ENCODE results near the gene ZC3H12D. TPM values are rescaled to one million over a fixed set of nuclear protein-coding genes. Genes with fewer than 3 reads are reported as not detected.

ZC3H12D gene
- polyA plus RNA-seq, 3 donors, result 0.18 to 0.34 (median 0.32) TPM

DNA sequence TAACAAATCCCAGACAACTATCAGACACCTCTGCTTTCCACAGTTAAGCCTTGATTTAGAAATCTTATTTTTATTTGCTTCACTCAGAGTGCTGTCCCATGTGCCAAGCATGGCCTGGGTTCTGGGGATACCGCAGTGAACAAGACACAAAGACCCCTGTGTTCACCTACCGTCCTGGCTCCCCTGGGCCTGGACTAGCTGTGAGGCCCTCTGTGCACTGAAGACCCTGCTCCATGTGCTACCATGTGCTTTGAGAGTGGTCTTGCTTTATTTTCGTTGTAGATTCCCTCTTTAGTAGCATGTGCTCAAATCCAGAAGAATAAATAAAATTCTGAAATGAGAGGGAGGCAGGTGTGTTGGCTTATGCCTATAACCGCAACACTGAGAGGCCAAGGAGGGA is 62.2 kb downstream of the ZC3H12D start:
- DNase-seq (ENCODE audit: low read depth in 3 of 3, low spot score in 2 of 3), result no peak

DNA sequence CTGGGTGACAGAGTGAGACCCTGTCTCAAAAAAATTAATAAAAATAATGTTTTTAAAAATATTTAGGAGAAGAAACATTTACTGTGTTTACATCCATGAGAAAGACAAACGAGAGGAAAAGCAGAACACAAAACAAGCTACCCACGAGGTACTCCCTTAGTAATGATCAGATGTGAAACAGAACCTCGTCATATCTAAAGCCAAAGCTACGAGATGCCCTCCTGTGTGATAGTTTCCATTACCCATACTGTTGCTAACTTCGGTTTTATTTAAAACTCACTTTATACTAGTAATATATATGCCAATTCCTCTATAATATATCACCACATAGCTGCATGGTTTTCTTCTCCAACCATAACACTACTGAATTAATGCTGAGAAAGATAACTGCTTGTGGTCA is 63.7 kb downstream of the ZC3H12D start:
- DNase-seq (ENCODE audit: low read depth in 3 of 3, low spot score in 2 of 3), result no peak

DNA sequence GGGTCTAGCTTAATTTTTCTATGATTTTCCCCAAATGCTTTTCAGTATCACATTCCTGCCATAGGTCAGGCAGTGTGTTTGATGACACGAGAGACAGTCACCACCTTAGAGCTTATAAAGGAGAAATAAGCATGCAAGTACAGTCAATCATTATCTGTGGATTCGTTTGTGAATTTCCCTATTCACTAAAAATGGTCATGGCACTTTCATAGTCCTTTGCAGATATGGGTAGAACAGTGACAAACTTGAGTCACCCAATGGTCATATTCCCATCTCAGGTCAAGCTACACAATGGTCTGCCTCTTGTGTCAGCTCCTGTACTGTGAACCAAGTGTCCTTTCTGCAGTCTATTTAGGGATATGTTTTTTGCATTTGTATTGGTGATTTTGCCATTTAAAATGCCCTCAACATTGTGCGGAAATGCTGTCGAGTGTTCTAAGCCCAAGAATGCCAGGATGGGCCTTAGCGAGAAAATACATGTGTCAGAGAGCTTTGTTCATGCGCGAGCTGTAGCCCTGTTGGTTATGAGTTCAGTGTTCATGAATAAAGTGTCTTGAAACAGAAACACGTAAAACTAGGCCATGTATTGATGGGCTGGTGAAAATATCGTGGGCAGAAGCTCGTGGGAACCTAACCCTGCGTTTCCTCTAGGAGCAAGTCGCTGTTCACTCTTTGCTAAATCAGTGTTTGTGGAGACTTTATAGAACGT is 65.0 kb downstream of the ZC3H12D start:
- no peak for DNase-seq (ENCODE audit: low read depth in 3 of 3, low spot score in 2 of 3)

DNA sequence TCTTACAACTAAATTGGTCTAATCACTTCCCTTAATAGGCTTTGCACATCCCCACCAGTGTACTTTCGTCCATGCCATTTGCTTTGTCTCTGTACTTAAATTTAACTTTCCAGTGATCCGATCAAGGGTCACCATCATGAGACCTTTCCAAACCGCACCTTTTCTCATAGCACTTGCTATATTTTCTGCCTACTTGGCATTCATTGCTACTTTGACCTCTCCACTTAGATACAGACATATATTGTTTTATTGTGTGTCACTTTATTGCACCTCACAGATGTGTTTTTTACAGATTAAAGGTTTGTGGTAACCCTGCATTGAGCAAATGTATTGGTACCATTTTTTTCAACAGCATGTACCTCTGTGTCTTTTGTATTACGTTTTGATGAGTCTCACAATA is 70.0 kb downstream of the ZC3H12D start:
- DNase-seq (ENCODE audit: low read depth in 3 of 3, low spot score in 2 of 3), result no peak

DNA sequence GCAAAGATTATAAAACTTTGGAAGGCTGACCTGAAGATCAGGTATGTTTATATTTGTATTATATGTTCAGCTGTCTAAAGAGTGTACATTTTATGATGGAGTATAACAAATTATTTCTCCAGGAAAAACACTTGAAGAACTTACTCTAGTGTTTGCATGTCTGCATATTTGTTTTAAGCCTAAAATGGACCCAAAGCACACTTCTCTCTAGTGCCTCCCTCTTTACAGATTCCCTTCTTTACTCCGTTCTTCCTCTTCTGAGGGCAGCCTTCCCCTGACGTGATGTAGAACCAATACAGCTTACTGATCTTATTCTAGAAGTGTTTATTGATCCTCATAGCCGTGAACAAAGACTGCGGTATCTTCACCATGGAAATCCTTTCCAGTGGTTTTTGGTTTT is 70.8 kb downstream of the ZC3H12D start:
- DNase-seq (ENCODE audit: low read depth in 3 of 3, low spot score in 2 of 3), result no peak

DNA sequence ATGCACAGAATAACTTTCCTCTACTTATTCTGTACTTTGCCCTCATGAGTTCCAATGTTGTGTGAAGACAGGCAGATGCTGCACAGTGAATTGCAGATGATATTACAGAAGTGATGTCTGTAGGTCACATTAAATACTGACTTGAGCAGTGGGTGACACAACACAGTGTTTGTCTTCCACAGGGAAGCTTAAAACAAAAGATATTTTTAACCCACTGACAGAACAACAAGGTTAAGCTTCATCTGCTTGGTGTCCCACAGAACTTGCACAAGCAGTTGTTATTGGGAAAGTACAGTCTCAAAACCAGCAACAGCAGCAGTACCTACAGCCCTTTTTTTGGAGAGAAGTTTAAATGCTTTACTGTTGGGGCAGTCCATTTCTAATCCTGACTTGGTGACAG is 74.3 kb downstream of the ZC3H12D start:
- DNase-seq (ENCODE audit: low read depth in 3 of 3, low spot score in 2 of 3), result no peak

DNA sequence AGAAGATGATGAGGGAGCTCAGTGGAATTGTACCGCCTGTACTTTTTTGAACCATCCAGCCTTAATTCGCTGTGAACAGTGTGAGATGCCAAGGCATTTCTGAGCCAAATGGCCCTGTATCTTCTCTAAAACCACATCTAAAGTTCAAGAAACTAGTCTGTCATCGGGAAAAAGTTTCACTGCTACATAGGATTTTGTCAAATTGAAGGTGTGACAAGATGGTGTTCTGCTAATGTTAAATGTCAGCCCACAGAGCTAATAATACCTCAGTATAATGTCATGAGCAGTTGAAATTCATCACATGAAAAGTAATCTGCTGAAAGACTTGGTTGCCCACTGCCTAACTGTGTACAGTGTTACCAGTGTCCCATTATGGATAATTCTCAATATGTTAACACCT is 75.2 kb downstream of the ZC3H12D start:
- no peak for DNase-seq (ENCODE audit: low read depth in 3 of 3, low spot score in 2 of 3)

DNA sequence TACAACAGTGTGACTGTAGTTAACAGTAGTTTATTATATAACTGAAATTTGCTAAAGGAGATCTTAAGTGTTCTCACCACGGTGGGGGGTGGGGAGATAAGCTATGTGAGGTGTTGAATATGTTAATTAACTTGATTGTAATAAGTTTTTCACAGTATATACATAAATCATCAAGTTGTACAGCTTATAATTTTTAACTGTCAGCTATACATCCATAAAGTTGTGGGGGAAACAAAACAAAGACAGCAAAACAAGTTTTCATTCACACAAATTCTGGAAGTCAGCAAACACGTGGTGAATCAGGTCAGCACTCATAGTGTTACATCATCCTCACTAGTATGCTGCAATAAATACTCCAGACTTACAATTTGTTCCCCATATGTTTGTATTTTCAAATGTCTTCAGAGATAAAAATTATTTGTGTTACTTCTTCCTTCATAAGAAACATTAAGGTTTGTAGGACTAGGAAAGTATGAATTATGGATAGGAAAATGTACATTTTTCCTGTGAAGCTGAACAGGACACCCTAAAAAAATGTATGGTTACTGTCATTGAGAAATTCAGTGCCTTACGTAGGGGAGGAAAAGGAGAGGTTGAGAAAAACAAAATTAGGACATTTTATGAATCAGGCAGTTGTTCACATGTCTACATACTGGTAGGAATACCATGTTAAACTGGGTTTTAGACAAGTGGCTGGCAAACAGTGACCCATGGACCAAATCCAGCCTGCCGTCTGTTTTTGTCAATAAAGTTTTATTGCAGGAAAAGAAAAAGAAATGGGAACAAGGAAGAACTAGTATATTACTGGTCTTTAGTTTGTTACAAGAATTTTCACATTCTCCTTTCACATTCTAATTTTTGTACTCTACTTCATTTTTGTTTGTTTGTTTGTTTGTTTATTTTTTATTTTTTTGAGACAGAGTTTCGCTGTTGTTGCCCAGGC is 78.7 kb downstream of the ZC3H12D start:
- no peak for DNase-seq (ENCODE audit: low read depth in 3 of 3, low spot score in 2 of 3)

DNA sequence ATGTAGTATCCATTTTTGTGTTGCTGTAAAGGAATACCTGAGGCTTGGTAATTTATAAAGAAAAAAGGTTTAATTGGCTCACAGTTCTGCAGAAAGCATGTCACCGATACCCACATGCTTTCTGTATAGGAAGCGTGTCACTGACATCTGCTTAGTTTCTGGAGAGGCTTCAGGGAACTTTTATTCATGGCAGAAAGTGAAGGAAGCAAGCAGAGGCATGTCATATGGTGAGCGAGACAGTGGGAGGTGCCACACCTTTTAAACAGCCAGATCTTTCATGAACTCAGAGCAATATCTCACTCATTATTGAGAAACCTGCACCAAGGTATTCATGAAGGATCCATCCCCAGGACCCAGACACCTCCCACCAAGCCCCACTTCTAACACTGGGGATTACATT is 81.3 kb downstream of the ZC3H12D start:
- no peak for DNase-seq (ENCODE audit: low read depth in 3 of 3, low spot score in 2 of 3)

DNA sequence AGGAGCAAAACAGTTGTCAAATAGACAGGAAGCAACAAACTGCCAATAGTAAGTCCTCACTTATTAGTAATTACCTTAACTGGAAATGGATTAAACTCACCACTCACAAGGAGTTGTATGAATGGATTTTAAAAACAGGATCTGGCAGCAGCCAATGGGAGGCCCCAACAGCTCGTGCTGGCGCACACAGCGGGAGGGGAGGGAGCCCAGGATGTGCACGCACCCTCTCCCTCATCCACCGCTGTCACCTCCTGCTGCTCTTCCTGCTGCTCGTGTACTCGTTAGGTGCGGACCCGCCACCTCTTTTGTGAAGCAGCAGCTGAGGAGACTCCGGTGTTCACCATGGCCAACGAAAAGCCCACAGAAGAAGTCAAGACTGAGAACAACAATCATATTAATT is 84.8 kb downstream of the ZC3H12D start, which contains the start of gene SUMO4:
Gene SUMO4, plus strand, starts transcription at position 213 of the 400 bp plus-strand sequence. Its CDS starts 130 bp downstream, at position 343.
- no peak for DNase-seq (ENCODE audit: low read depth in 3 of 3, low spot score in 2 of 3)

DNA sequence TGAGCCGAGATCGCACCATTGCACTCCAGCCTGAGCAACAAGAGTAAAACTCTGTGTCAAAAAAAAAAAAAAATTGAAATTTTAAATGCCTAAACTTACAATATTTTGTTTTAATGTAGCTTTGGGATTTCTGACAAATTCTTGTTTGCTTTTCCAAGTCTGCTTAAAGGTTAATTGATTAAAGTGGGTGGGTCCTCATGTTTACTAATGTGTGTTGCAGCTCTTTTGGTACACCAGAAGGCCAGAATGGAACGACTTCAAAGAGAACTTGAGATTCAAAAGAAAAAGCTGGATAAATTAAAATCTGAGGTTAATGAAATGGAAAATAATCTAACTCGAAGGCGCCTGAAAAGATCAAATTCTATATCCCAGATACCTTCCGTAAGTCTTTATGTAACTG is 87.4 kb downstream of the ZC3H12D start:
- no peak for DNase-seq (ENCODE audit: low read depth in 3 of 3, low spot score in 2 of 3)

Other genes with a start within 250 kb of the ZC3H12D start
- 100 to 1,000 TPM in 2 of 3 donors, 10 to 100 TPM in 1; 94.2 to 111 (median 100) TPM for gene TAB2, start 167.3 kb downstream of the ZC3H12D start, polyA plus RNA-seq (ENCODE audit: insufficient read length in 3 of 3)
- under 1 TPM; 0.62 to 0.76 (median 0.71) TPM for gene SUMO4, start 84.8 kb downstream of the ZC3H12D start, polyA plus RNA-seq (ENCODE audit: insufficient read length in 3 of 3)
- gene PPIL4, start 61.0 kb upstream of the ZC3H12D start, polyA plus RNA-seq (ENCODE audit: insufficient read length in 3 of 3), result 10 to 100 TPM; 63.1 to 69.5 (median 65.7) TPM
- gene GINM1, start 81.4 kb upstream of the ZC3H12D start, polyA plus RNA-seq (ENCODE audit: insufficient read length in 3 of 3), result 100 to 1,000 TPM in 2 of 3 donors, 10 to 100 TPM in 1; 99.4 to 106 (median 104) TPM
- 10 to 100 TPM; 31.5 to 34.3 (median 32.8) TPM for gene KATNA1, start 163.7 kb upstream of the ZC3H12D start, polyA plus RNA-seq (ENCODE audit: insufficient read length in 3 of 3)
- 10 to 100 TPM; 28.8 to 35.8 (median 29.5) TPM for gene LATS1, start 233.1 kb upstream of the ZC3H12D start, polyA plus RNA-seq (ENCODE audit: insufficient read length in 3 of 3)